Measurements from ENCODE around the gene HBD. TPM values are rescaled to one million over a fixed set of nuclear protein-coding genes. Genes with fewer than 3 reads are reported as not detected.

HBD gene
- total RNA-seq, result not detected in 2 replicates

GRCh38 chr11:5234381-5234834 lies at the start of gene HBD:
Gene HBD (minus strand): TSS chr11:5234483. CDS start chr11:5234433, 50 bp downstream.

GRCh38 chr11:5269715-5270147 lies 35.4 kb upstream of the HBD start, which contains the start of gene HBE1:
Gene HBE1 (minus strand): TSS chr11:5269945. CDS start chr11:5269890, 55 bp downstream.

GRCh38 chr11:5254646-5255413 lies 20.5 kb upstream of the HBD start, which contains the start of gene HBG2:
Gene HBG2 (minus strand): TSS chr11:5254781. CDS start chr11:5254728, 53 bp downstream.

GRCh38 chr11:5249807-5250396 lies 15.6 kb upstream of the HBD start, which contains the start of gene HBG1:
Gene HBG1 (minus strand): TSS chr11:5249857. CDS start chr11:5249804, 53 bp downstream.

GRCh38 chr11:5226732-5227310 lies 7.5 kb downstream of the HBD start, which contains the start of gene HBB:
Gene HBB (minus strand): TSS chr11:5227071. CDS start chr11:5227021, 50 bp downstream.

GRCh38 chr11:5200582-5200981 lies 33.7 kb downstream of the HBD start, which contains the start of gene OR51V1:
Gene OR51V1 (minus strand): TSS chr11:5200682. CDS start chr11:5200682, 0 bp downstream.

Other genes with a start within 250 kb of the HBD start
- not detected in 2 replicates for gene OR51L1, start 239.6 kb downstream of the HBD start, total RNA-seq
- gene OR52J3, start 188.0 kb downstream of the HBD start, total RNA-seq, result not detected in 2 replicates
- gene OR52E2, start 174.9 kb downstream of the HBD start, total RNA-seq, result not detected in 2 replicates
- gene OR52E1, start 164.9 kb downstream of the HBD start, total RNA-seq, result not detected in 2 replicates
- not detected in 2 replicates for gene OR52A5, start 96.1 kb downstream of the HBD start, total RNA-seq
- not detected in 2 replicates for gene OR52A1, start 79.7 kb downstream of the HBD start, total RNA-seq
- gene OR51V1, start 33.8 kb downstream of the HBD start, total RNA-seq, result not detected in 2 replicates
- not detected in 2 replicates for gene HBB, start 7.4 kb downstream of the HBD start, total RNA-seq
- gene HBG1, start 15.4 kb upstream of the HBD start, total RNA-seq, result not detected in 2 replicates
- gene HBG2, start 20.3 kb upstream of the HBD start, total RNA-seq, result not detected in 2 replicates
- not detected in 2 replicates for gene HBE1, start 35.5 kb upstream of the HBD start, total RNA-seq
- gene OR51B4, start 67.5 kb upstream of the HBD start, total RNA-seq, result not detected in 2 replicates
- gene OR51B2, start 89.8 kb upstream of the HBD start, total RNA-seq, result not detected in 2 replicates
- not detected in 2 replicates for gene OR51B5, start 109.0 kb upstream of the HBD start, total RNA-seq
- gene OR51B6, start 117.0 kb upstream of the HBD start, total RNA-seq, result not detected in 2 replicates
- not detected in 2 replicates for gene OR51M1, start 149.3 kb upstream of the HBD start, total RNA-seq
- not detected in 2 replicates for gene OR51Q1, start 187.6 kb upstream of the HBD start, total RNA-seq
- gene OR51I1, start 207.0 kb upstream of the HBD start, total RNA-seq, result not detected in 2 replicates
- gene OR51I2, start 214.8 kb upstream of the HBD start, total RNA-seq, result not detected in 2 replicates